HL-60/S4 treated with retinoic acid at 250 ng/mL for 4 days and 3 days (cell line): Measurements from ENCODE around the gene CCR9.

ENCODE experiments used
- in situ Hi-C: fragments of 300-500 bp; cut with MboI; formaldehyde crosslinking; loops from 2 replicates; pipeline ENCODE4 v1.7.0; 2022; ENCODE audit warnings: low sequenced_read_pairs

Gene CCR9

GRCh38 chr3:45907769-45908705, 21.7 kb downstream of the CCR9 start:
- in situ Hi-C loops = no loop called here

GRCh38 chr3:45908761-45909160, 22.4 kb downstream of the CCR9 start:
- in situ Hi-C loops = no loop called here

- in situ Hi-C loops = no loop called here
Observed at GRCh38 chr3:45909542-45909941, 23.2 kb downstream of the CCR9 start.

GRCh38 chr3:45910892-45911291, 24.5 kb downstream of the CCR9 start:
- in situ Hi-C loops = no loop called here

GRCh38 chr3:45911511-45912226, 25.3 kb downstream of the CCR9 start:
- in situ Hi-C loops = no loop called here

- in situ Hi-C loops = no loop called here
Observed at GRCh38 chr3:45912435-45912834, 26.1 kb downstream of the CCR9 start.

DNA sequence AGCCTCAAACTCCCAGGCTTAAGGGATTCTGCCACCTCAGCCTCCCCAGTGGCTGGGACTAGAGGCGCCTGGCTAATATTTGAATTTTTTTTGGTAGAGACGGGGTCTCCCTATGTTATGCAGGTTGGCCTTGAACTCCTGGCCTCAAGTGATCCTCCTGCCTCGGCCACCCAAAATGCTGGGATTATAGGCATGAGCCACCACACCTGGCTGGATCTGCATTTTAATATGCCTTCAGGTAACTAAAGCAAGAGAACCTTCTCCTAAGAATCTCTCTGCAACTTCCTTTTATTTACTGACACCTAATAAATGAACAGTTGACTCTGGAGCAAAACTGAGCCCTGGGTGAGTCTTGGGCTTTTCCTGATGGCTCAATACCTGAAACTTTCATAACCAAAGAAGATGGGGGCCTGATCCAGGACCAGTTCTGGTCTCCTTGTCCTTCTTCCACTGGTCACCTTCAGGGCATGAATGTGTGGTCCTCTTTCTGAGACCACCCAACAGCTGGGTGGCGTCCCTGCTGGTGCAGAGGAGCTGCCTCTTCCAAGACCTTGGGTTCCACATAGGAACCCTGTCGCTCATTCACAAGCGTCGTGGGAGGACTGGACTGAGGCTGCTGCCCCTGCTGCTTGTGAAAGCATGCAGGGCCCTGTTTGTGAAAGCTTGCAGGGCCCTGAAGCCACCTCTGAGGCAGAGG, 28.2 kb downstream of the CCR9 start:
- in situ Hi-C loops = no loop called here

DNA sequence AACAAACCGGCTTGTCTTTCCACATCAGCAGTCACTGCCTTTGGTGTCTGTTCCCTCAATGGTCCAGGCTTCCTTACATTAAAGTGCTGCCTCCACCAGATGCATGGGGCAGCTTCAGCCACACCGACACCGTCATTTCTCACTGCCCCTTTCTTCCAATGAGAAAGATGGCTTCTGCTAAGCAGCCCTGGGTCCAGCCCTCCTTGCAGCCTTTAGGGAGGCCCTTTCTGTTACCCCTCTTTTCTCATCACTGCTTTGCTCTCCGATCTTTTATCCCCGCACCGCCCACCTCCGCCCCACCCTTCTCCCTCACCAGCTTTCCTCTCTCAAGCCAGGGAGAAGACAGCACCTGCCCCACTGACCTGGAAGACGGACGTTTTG, 28.7 kb downstream of the CCR9 start:
- in situ Hi-C loops = no loop called here

DNA sequence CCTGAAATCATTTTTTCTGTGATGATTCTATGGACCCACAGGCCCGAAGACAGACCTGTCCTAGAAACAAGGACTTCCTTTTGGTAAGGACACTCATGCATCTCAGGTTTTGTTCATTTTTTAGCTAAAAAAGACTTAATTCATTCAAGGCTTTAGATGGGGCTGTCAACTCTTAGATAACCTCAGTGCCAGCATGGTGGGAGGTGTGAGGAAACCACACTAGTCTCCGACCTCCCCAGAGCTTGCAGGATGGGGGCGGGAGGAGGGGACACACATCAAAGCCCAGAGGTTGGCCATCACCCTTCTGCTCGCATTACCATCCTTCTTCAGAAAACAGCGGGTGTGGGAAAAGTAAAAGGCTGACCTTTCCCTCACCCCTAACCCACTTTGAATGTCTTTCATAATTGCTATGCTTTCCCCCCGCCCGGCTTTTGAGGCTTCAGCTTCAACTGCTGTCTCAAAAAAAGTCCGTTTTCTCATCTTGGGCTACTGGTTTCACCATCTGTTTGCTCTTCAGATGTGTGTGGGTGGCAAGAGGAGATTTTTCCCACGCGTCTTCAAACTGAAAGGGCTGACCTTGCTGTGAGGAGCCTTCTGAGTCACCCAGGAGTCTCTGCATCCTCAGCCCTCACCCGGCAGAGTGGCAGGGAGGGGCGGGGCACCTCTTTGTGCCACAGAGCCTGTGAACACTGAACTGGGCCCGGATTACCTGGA, 29.3 kb downstream of the CCR9 start:
- in situ Hi-C loops = no loop called here

GRCh38 chr3:45917146-45917898, 31.0 kb downstream of the CCR9 start:
- in situ Hi-C loops = no loop called here

DNA sequence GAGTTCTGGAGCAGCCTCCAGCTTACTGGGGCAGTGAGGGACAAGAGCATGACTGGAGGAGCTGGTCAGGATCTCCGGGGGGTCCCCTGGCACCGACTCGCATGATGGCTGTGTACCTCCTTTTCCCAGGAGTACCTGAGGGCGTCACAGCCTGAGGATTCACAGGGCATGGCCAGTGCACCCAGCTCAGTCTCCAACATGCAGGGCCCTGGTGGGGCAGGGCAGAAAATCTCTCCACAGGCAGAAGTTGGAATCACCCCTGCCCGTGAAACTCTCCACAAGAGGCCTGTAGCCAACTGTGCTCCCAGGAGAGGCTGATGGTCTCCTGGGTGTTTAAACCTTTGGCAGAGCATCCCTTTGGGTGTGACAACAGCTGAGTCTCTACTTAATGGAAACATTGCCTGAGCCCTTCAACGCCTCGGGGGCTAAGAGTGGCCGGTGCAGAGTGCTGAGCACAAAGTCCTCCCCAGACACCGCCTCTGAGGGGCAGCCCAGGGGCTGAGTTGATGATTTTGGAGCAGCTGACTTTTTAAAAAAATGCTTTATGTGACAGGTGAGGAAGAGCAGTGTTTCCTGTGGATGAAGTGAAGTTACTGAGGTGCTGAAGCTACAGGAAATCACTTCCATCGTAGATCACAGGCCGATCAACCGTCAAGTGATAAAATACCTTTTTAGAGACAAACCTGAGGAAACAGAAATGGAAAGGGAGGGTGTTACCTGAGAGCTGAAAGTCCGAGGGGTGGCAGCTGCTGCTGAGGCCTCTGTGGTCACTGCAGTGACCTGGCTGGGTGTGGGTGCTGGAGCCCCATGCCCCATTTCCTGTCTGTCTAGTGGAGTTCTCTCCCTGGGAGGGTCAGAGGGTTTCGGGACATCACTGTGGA, 35.1 kb downstream of the CCR9 start:
- in situ Hi-C loops = no loop called here

DNA sequence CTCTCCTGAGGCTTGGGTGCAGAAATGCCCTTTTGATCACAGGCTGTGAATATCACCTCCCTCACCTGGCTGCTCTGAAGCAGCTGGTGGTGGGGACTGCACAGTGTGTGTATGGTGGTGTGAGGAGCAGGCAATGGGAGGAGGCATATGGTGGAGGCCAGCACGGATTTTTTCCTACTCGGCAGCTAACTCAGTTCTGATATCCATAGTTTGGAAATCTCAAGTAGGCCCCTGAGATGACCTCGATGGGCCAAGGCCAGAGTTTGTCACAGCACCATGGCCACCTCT, 35.6 kb downstream of the CCR9 start:
- in situ Hi-C loops = no loop called here

DNA sequence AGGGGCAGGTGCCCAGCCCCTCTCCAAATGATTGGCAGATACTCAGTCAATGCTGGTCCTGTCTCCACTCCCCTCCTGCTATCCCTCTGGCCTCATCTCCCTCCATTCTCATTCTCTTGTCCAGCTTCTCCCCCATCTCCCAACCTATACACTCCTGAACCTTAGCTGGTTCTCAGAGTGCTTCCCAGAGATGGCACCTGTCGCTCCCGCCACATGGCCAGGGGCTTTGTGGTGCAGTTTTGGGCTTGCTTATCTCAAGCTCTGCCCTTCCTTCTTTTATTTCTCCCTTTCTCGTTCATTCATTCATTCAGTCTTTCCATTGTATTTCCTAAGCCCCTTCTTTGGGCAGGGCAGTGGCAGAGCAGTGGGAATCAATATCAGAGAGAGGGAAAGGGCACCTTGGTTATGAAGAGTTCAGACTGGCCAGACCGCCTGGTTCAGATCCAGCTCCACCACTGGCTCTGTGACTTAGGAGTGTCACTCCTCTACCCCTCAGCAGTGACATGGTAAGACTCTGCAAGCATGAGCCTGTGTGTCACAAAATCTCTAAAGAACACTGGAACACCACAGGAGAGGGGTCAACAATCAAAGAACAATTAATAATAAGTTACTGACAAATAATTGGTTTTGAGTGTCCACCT, 36.7 kb downstream of the CCR9 start:
- in situ Hi-C loops = no loop called here

- in situ Hi-C loops = no loop called here
Observed at GRCh38 chr3:45923755-45924154, 37.4 kb downstream of the CCR9 start.

GRCh38 chr3:45927881-45928280, 41.5 kb downstream of the CCR9 start:
- in situ Hi-C loops = loop anchor here (25.0 kb wide), 1 partner anchor 434 kb away; the partner anchor contains the start of genes CCR2 and CCR5

DNA sequence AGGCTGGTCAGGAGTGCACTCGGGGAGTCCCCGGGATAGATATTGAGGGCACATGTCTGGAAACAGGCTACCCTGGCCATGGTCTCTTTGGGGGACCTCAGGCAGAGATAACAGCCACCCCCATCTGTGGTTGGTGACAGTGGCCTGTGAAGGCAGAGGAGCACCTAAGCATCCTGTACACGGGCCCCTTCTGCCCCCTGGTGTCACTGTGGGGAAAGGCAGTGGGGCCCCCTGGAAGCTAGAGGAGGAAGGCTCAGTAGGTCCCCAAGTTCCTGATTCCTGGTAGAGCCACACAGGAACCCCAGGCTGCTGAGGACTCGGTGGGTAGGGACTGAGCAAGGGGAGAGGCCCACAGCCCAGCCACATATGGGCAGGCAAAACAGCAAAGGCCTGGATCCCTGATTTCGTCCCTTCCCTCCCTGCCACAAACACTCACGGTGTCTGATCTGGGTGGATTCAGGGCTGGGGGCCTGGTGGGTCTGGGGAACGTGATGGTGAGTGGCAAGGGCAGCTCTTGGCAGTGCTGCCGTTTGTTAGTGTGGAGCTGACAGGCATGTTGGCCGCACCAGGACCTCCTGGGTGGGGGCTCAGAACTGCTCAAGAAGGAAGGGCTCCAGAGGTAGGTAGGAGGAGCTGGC, 42.8 kb downstream of the CCR9 start:
- in situ Hi-C loops = loop anchor here (25.0 kb wide), 1 partner anchor 433 kb away; the partner anchor contains the start of genes CCR2 and CCR5

- in situ Hi-C loops = loop anchor here (25.0 kb wide), 1 partner anchor 431 kb away; the partner anchor contains the start of genes CCR2 and CCR5
Observed at GRCh38 chr3:45931496-45931895, 45.2 kb downstream of the CCR9 start.

GRCh38 chr3:45932112-45932511, 45.8 kb downstream of the CCR9 start:
- in situ Hi-C loops = loop anchor here (25.0 kb wide), 1 partner anchor 430 kb away; the partner anchor contains the start of genes CCR2 and CCR5
